Measurements from ENCODE around the gene SEM1.

SEM1 gene

GRCh38 chr7:96686305-96686704, 23.3 kb downstream of the SEM1 start:
- no peak for DNase-seq
- Histone ChIP-seq H3K27me3 (replicated peaks; ENCODE audit: control insufficient read depth, insufficient read depth, low read length, poor library complexity, severe bottlenecking) (no peaks in the 10 kb centered on the region), H3K4me1 (ENCODE audit: control insufficient read depth, insufficient read depth, low read length, poor library complexity, severe bottlenecking) (peaks cover 3% of the 10 kb centered on the region), H3K27ac (ENCODE audit: insufficient read depth, low read length, poor library complexity, severe bottlenecking) (no peak overlapping the region), H3K4me3 (ENCODE audit: insufficient read depth, low read depth, low read length, poor library complexity, severe bottlenecking) (no peak overlapping the region), H3K9me3 (ENCODE audit: control insufficient read depth, low read length) (no peaks in the 10 kb centered on the region), H3K36me3 (ENCODE audit: control insufficient read depth, insufficient read depth, low read length) (peaks cover 8% of the 10 kb centered on the region)

DNA sequence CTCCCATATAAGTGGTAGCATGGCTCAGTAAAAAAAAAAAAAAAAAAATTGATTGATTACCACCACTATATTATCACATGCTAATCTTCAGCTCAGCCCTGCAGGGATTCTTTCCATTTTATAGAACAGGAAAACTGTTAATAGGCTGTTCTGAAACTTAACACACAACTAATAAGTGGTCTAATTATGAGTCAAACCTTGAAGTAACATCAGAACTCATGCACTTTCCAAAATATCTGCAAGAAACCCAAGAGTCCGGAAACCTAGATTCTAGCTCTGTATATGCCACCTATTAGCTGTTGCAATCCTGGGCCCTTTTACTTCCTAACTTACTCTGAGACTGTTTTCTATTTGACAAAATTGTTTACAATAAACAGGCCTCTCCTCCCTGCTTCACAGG, 23.9 kb downstream of the SEM1 start:
- H3K4me3 ChIP-seq (ENCODE audit: insufficient read depth, low read depth, low read length, poor library complexity, severe bottlenecking) = no peak overlapping the region
- no peak overlapping the region for H3K27ac ChIP-seq (ENCODE audit: insufficient read depth, low read length, poor library complexity, severe bottlenecking)
- H3K36me3 ChIP-seq (ENCODE audit: control insufficient read depth, insufficient read depth, low read length) = peaks cover 8% of the 10 kb centered on the region
- H3K9me3 ChIP-seq (ENCODE audit: control insufficient read depth, low read length) = no peaks in the 10 kb centered on the region
- H3K4me1 ChIP-seq (ENCODE audit: control insufficient read depth, insufficient read depth, low read length, poor library complexity, severe bottlenecking) = peaks cover 3% of the 10 kb centered on the region
- no peak for DNase-seq
- H3K27me3 ChIP-seq (replicated peaks; ENCODE audit: control insufficient read depth, insufficient read depth, low read length, poor library complexity, severe bottlenecking) = no peaks in the 10 kb centered on the region

DNA sequence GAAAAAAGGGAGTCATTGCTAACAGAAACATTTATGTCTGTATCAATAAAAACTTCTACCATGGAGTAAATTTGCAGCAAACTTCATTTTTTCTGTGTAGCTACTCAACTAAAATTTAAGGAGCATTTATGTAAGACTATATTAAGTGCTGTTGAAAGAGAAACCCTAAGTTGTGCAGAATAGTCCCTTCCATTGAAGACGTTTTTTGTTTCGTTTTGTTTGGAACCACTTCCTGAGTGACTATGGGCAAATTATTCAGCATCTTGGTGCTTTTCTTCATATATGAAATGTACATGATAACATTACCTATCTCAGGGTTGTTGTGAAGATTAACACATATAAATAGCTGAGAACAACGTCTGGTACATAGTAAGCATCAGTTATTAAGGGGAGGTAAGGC, 24.3 kb downstream of the SEM1 start:
- DNase-seq = no peak
- Histone ChIP-seq H3K9me3 (ENCODE audit: control insufficient read depth, low read length) (no peaks in the 10 kb centered on the region), H3K36me3 (ENCODE audit: control insufficient read depth, insufficient read depth, low read length) (peaks cover 8% of the 10 kb centered on the region), H3K27me3 (replicated peaks; ENCODE audit: control insufficient read depth, insufficient read depth, low read length, poor library complexity, severe bottlenecking) (no peaks in the 10 kb centered on the region), H3K4me1 (ENCODE audit: control insufficient read depth, insufficient read depth, low read length, poor library complexity, severe bottlenecking) (peaks cover 3% of the 10 kb centered on the region), H3K27ac (ENCODE audit: insufficient read depth, low read length, poor library complexity, severe bottlenecking) (no peak overlapping the region), H3K4me3 (ENCODE audit: insufficient read depth, low read depth, low read length, poor library complexity, severe bottlenecking) (no peak overlapping the region)

DNA sequence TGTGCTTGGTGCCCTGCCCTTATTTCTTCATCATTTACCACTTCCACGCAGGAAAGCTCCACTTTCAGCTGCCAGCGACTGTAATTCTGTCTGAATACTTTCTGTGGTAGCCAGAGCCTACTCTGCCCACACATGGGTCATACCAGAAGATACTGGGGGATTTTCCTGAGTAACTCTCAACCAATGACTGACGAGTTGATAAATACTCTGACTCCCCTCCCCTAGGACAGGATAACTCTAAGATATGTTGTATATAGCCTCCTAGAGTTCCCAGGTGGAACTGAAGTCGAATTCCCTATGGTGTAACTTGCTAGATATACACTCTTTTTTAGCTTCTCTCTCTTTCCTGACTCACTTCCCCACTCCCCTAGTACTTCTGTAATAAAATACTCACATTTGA, 29.8 kb downstream of the SEM1 start:
- Histone ChIP-seq H3K4me1 (ENCODE audit: control insufficient read depth, insufficient read depth, low read length, poor library complexity, severe bottlenecking) (no peaks in the 10 kb centered on the region), H3K4me3 (ENCODE audit: insufficient read depth, low read depth, low read length, poor library complexity, severe bottlenecking) (no peak overlapping the region), H3K9me3 (ENCODE audit: control insufficient read depth, low read length) (no peaks in the 10 kb centered on the region), H3K27me3 (replicated peaks; ENCODE audit: control insufficient read depth, insufficient read depth, low read length, poor library complexity, severe bottlenecking) (no peaks in the 10 kb centered on the region), H3K27ac (ENCODE audit: insufficient read depth, low read length, poor library complexity, severe bottlenecking) (no peak overlapping the region), H3K36me3 (ENCODE audit: control insufficient read depth, insufficient read depth, low read length) (no peaks in the 10 kb centered on the region)
- no peak for DNase-seq

GRCh38 chr7:96676919-96677318, 32.7 kb downstream of the SEM1 start:
- no peak overlapping the region for H3K27ac ChIP-seq (ENCODE audit: insufficient read depth, low read length, poor library complexity, severe bottlenecking)
- no peak overlapping the region for H3K4me3 ChIP-seq (ENCODE audit: insufficient read depth, low read depth, low read length, poor library complexity, severe bottlenecking)
- peaks cover 8% of the 10 kb centered on the region for H3K36me3 ChIP-seq (ENCODE audit: control insufficient read depth, insufficient read depth, low read length)
- H3K9me3 ChIP-seq (ENCODE audit: control insufficient read depth, low read length) = no peaks in the 10 kb centered on the region
- H3K4me1 ChIP-seq (ENCODE audit: control insufficient read depth, insufficient read depth, low read length, poor library complexity, severe bottlenecking) = no peaks in the 10 kb centered on the region
- DNase-seq = no peak
- H3K27me3 ChIP-seq (replicated peaks; ENCODE audit: control insufficient read depth, insufficient read depth, low read length, poor library complexity, severe bottlenecking) = no peaks in the 10 kb centered on the region

GRCh38 chr7:96675548-96675947, 34.1 kb downstream of the SEM1 start:
- H3K4me3 ChIP-seq (ENCODE audit: insufficient read depth, low read depth, low read length, poor library complexity, severe bottlenecking) = no peak overlapping the region
- H3K27me3 ChIP-seq (replicated peaks; ENCODE audit: control insufficient read depth, insufficient read depth, low read length, poor library complexity, severe bottlenecking) = no peaks in the 10 kb centered on the region
- no peak for DNase-seq
- H3K4me1 ChIP-seq (ENCODE audit: control insufficient read depth, insufficient read depth, low read length, poor library complexity, severe bottlenecking) = no peaks in the 10 kb centered on the region
- peaks cover 8% of the 10 kb centered on the region for H3K36me3 ChIP-seq (ENCODE audit: control insufficient read depth, insufficient read depth, low read length)
- no peak overlapping the region for H3K27ac ChIP-seq (ENCODE audit: insufficient read depth, low read length, poor library complexity, severe bottlenecking)
- H3K9me3 ChIP-seq (ENCODE audit: control insufficient read depth, low read length) = no peaks in the 10 kb centered on the region

DNA sequence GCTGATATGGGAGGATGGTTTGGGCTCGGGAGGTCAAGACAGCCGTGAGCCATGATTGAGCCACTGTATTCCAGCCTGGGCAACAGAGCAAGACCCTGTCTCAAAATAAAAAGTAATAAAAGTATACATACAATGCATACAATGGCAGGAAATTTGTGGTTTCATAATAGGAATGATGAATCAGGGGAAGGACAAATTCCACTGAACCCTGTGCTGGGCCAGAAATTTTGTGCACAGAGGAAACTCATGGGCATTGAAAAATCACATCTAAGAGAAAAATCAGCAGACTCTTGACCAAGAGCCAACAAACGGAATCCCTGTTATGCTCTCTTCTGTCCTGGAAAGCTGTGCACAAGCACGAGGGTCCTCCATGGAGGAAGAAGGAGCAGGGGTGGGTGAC, 35.1 kb downstream of the SEM1 start:
- H3K4me3 ChIP-seq (ENCODE audit: insufficient read depth, low read depth, low read length, poor library complexity, severe bottlenecking) = no peak overlapping the region
- DNase-seq = no peak
- H3K4me1 ChIP-seq (ENCODE audit: control insufficient read depth, insufficient read depth, low read length, poor library complexity, severe bottlenecking) = no peaks in the 10 kb centered on the region
- H3K27me3 ChIP-seq (replicated peaks; ENCODE audit: control insufficient read depth, insufficient read depth, low read length, poor library complexity, severe bottlenecking) = no peaks in the 10 kb centered on the region
- peaks cover 8% of the 10 kb centered on the region for H3K36me3 ChIP-seq (ENCODE audit: control insufficient read depth, insufficient read depth, low read length)
- no peaks in the 10 kb centered on the region for H3K9me3 ChIP-seq (ENCODE audit: control insufficient read depth, low read length)
- H3K27ac ChIP-seq (ENCODE audit: insufficient read depth, low read length, poor library complexity, severe bottlenecking) = no peak overlapping the region

DNA sequence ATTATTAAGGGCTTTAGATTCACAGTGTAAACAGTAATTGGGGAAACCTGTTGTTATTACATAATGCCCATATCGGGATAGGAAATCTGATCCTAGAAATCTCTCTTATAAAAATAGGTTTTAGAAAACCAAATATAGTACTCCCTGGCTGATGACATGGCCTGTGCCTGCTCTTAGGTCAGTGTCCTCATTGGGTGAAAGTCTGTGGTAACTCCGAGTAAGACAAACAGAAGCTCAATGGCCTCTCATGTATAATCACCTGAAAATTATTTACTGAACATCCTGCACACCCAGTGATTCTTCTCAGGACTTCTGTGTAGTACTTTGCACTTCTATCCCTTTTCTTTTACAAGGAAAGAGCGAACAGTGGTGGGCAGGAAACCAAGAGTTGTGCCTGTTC, 37.8 kb downstream of the SEM1 start:
- no peaks in the 10 kb centered on the region for H3K27me3 ChIP-seq (replicated peaks; ENCODE audit: control insufficient read depth, insufficient read depth, low read length, poor library complexity, severe bottlenecking)
- H3K36me3 ChIP-seq (ENCODE audit: control insufficient read depth, insufficient read depth, low read length) = peaks cover 8% of the 10 kb centered on the region
- no peak for DNase-seq
- H3K4me3 ChIP-seq (ENCODE audit: insufficient read depth, low read depth, low read length, poor library complexity, severe bottlenecking) = no peak overlapping the region
- no peak overlapping the region for H3K27ac ChIP-seq (ENCODE audit: insufficient read depth, low read length, poor library complexity, severe bottlenecking)
- H3K9me3 ChIP-seq (ENCODE audit: control insufficient read depth, low read length) = no peaks in the 10 kb centered on the region
- H3K4me1 ChIP-seq (ENCODE audit: control insufficient read depth, insufficient read depth, low read length, poor library complexity, severe bottlenecking) = no peaks in the 10 kb centered on the region

GRCh38 chr7:96670338-96671289, 39.0 kb downstream of the SEM1 start:
- no peak overlapping the region for H3K27ac ChIP-seq (ENCODE audit: insufficient read depth, low read length, poor library complexity, severe bottlenecking)
- no peaks in the 10 kb centered on the region for H3K9me3 ChIP-seq (ENCODE audit: control insufficient read depth, low read length)
- no peaks in the 10 kb centered on the region for H3K27me3 ChIP-seq (replicated peaks; ENCODE audit: control insufficient read depth, insufficient read depth, low read length, poor library complexity, severe bottlenecking)
- no peak overlapping the region for H3K4me3 ChIP-seq (ENCODE audit: insufficient read depth, low read depth, low read length, poor library complexity, severe bottlenecking)
- no peaks in the 10 kb centered on the region for H3K4me1 ChIP-seq (ENCODE audit: control insufficient read depth, insufficient read depth, low read length, poor library complexity, severe bottlenecking)
- peaks cover 8% of the 10 kb centered on the region for H3K36me3 ChIP-seq (ENCODE audit: control insufficient read depth, insufficient read depth, low read length)
- no peak for DNase-seq

DNA sequence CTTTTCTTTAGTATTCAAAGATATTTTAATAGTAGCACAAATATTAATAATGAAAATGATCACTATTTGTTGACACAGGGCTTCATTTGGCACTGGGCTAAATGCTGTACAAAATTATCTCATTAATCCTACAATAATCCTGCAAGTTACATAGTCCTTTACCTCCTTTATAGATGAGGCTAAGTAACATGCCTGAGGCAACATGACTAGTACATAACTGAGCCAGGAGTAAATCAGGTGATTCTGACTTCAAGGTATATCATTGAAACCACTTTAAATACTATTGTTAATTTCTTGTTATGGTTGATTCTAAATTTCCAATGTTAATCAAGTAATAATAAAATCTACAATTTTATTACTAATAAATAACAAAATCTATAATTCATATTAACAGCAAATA, 39.8 kb downstream of the SEM1 start:
- no peaks in the 10 kb centered on the region for H3K4me1 ChIP-seq (ENCODE audit: control insufficient read depth, insufficient read depth, low read length, poor library complexity, severe bottlenecking)
- no peak overlapping the region for H3K4me3 ChIP-seq (ENCODE audit: insufficient read depth, low read depth, low read length, poor library complexity, severe bottlenecking)
- H3K27ac ChIP-seq (ENCODE audit: insufficient read depth, low read length, poor library complexity, severe bottlenecking) = no peak overlapping the region
- no peaks in the 10 kb centered on the region for H3K27me3 ChIP-seq (replicated peaks; ENCODE audit: control insufficient read depth, insufficient read depth, low read length, poor library complexity, severe bottlenecking)
- H3K36me3 ChIP-seq (ENCODE audit: control insufficient read depth, insufficient read depth, low read length) = peaks cover 8% of the 10 kb centered on the region
- no peaks in the 10 kb centered on the region for H3K9me3 ChIP-seq (ENCODE audit: control insufficient read depth, low read length)
- no peak for DNase-seq

All from effector memory CD4-positive, alpha-beta T cell (primary cell).